CD4-positive, alpha-beta T cell treated with Interleukin-2 at 100 ng/mL for 4 hours (primary cell): ENCODE data around the gene FHOD1.

Source experiments
- DNase-seq: peaks from one replicate; pipeline ENCODE4 v3.0.0-alpha.2; 2020; ENCODE audit warnings: low spot score

Gene FHOD1

DNA sequence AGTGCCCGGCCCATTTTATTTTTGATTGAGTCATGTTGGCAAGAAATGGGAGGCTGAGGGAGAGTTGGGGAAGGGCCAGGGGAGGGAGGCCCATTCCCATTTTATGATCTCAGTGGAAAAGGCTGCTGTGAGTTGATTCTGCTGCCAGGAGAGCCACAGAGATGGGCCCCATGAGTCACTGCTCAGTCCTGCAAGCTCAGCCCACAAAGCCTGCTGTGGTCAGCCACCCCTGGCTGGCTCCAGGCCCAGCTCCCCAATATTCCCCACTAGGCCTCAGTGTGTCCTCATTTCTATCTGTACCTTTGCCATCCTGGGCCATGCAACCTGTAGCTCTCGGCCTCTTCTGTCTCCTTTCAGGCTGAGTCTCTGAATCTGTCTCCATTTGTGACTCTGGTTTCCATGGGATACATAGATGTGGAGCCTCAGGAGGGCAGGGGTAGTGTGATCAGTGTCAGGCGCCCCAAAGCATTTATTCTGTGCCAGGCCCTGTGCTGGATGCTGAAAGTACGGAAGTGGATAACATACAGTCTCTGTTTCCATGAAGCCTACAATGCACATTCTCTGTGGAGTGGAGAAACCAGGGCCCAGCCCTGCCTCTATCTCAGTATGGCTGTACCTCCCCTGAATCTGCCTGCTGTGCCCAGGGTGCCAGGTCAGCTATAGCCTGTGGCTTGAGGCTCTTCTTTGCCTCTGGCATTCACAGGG is 30.2 kb upstream of the FHOD1 start:
- no peak for DNase-seq

DNA sequence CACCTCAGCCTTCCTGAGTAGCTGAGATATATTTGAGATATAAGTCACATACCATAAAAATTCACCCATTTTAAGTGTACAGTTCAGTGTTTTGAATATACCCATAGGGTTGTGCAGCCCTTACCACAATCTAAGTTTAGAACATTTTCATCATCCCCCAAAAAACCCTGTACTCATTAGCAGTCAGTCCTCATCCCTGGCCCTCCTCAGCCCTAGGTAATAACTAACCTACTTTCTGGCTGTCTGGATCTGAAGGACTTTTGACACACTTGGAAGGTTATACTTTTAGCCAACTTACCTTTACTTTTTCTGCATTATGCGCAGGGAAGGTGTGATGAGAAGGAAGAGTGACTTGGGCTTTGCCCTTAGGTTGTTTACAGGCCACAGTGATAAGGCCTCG is 28.0 kb upstream of the FHOD1 start:
- DNase-seq: no peak

DNA sequence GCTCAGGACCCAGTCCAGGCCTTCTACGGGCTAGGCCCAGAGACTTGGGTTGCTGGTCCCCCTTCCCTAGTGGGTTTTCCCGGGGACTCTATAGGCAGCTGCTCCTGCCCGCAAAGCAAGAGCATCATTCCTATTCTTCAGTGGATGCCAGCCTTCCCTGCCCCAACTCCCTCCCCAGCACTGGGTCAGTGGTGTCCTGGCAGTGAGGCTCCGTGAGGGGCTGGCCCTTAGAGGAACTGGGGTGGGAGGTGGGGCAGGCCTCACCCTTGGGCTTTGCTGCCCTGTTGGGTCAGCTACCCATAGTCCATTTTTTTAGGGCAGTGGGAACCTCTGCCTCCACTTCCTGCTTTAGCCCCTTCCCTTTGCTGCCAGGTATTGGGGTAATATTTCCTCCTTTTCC is 24.2 kb upstream of the FHOD1 start:
- DNase-seq: no peak

DNA sequence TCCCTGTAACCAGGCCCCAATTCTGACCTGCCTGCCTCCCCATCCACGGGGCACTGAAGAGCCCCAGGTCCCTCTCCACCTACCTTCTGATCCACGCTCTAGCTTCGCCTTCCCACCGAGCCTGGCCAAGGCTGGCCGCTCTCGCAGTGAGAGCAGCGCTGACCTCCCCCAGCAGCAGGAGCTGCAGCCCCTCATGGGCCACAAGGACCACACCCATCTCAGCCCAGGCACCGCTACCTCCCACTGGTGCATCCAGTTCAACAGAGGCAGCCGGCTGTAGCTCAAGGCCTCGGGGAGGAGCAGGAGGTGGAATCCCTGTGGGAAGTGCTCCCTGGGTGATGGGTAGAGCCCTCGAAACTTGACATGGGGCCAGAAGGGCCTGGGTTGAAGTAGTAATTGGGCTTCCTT is 23.7 kb upstream of the FHOD1 start:
- DNase-seq: no peak

DNA sequence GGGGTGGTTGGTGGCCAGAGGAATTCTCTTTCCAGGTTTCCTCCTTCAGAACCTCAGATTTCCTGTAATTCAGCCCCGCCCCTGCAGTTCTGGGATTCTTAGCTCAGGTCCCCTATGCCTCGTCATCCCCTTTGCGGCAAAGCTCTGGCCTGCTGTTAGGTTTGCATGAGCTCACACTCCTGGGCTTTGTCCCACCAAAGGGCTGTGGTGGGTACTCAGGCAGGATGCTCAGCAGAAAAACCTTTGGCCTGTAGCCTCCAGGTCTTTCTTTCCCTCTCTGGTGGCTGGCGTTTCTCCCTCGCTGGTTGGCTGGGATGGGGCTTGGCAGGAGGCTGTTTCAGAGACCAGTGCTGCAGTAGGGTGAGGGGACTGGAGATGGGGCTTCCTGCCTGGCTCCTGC is 22.5 kb upstream of the FHOD1 start:
- no peak for DNase-seq

DNA sequence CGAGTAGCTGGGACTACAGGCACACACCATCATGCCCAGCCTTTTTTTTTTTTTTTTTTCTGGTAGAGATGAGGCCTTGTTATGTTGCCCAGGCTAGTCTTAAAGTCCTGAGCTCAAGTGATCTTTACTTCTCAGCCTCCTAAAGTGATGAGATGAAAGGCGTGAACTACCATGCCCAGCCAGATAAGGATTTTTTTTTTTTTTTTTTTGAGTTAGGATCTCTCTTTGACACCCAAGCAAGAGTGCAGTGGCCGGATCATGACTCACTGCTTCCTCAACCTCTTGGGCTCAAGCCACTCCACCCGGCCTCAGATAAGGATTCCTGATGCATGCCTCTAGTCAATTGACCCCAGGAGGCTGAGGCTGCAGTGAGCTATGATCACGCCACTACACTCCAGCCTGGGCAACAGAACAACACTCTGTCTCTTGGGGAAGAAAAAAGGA is 20.9 kb upstream of the FHOD1 start:
- no peak for DNase-seq

DNA sequence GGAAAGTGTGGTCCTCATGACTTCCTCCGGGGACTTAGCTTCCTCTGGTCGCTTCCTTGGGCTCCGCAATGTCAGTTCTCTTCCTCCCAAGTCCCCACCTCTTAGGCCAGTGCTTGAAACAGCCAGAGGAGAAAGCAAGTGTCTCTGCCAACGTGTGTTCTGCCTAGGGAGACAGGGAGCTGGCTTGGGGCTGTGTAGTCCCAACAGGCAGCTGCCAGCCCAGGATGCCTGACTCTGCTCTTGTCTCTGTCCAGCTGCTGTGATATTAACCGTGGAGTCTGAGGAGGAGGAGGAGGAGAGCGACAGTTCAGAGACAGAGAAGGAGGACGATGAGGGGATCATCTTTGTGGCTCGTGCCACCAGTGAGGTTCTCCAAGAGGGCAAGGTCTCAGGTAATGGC is 18.6 kb upstream of the FHOD1 start:
- DNase-seq: no peak

DNA sequence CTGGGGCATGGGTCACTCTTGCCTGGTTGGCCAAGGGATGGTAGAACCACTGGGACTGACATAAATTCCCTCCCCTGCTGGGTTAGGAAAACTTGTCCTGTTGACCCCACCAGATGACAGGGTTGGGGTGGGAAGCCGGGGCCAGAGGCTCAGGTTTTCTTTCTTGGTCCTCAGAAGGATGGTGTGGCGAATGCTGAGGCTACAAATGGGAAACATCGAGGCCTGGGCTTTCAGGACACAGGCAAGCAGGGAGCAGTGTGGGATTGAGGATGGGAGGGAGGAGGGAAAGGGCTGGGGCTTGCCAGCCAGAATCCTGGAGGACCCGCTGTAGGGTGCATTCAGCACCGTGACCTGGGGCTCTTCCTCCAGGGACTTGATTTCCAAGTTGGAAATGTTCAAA is 17.6 kb upstream of the FHOD1 start:
- no peak for DNase-seq

DNA sequence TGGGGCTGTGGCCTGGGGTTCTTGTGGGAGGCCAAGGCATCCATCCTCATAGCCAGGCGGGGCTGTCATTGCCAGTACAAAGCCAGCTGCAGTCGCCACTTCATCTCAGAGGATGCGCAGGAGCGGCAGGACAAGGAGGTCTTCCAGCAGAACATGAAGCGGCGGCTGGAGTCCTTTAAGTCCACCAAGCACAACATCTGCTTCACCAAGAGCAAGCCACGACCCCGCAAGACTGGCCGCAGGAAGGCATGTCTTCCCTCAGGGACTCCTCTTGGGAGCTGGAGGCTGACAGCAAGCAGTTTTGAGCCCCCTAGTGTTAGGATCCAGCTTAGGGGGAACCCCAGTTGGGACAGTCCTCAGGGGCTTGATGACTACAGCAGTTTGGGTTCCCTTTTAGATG is 17.0 kb upstream of the FHOD1 start:
- DNase-seq: no peak

DNA sequence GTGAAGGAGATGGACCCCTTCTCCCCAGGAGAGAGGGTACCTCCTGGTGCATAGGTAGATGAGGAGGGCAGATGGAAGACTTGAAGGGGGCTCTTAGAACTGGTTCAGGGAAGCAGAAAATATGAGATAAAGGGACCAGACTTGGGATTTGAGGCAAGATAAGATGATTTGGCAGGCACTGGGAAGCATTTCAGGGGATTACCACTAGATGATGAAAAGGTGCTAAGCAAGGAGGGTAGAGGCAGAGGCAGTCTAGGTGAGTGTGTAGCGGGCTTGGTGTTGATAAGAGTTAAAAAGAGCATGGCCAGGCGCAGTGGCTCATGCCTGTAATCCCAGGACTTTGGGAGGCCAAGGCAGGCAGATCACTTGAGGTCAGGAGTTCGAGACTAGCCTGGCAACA is 15.9 kb upstream of the FHOD1 start:
- no peak for DNase-seq

DNA sequence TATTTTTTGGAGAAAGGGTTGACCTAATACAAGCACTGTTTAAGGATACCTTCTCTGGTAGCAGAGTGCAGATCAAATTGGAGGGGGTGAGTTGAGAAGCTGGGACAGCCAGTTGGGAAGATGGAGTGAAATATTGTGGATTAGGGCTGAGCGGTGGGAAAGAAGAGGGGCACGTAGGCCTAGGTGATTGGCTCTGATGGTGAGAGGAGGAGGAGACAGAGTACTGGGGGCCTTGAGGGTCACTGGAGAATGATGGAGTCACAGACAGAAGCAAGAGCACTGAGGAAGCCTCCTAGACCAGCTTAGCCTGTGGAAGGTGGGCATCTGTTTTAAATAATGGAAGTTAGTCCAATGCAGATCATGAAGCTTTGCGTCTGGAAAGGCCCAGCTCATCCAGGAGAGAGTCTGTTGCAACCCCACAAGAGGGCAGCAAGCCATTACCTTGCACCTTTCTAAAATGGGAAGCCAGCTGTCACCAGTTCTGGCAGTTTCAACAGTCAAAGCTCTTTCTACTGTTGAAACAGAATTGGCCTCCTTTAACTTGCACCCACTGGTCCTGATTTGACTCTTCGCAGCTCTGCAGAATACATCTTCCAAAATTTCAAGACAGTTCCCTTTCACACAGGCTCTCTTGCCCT is 13.3 kb upstream of the FHOD1 start:
- peak; percentile 18 for DNase-seq

DNA sequence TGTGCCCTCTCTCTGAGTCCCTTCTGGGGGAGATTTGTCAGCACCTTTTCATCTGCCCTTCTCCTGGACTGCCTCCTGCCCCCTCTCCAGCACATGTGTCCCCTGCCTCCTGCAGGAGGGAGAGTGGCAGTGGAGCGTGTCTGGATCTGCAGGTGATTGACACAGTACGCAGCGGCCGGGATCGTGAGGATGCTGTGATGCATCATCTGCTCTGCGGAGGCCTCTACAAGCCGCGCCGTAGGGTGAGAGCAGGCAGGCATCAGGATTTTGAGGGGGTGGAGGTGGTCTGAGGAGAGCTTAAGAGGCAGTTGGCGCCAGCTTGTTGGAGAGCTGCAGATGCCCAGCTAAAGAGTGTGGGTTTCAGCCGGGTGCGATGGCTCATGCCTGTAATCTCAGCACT is 12.4 kb upstream of the FHOD1 start:
- no peak for DNase-seq

DNA sequence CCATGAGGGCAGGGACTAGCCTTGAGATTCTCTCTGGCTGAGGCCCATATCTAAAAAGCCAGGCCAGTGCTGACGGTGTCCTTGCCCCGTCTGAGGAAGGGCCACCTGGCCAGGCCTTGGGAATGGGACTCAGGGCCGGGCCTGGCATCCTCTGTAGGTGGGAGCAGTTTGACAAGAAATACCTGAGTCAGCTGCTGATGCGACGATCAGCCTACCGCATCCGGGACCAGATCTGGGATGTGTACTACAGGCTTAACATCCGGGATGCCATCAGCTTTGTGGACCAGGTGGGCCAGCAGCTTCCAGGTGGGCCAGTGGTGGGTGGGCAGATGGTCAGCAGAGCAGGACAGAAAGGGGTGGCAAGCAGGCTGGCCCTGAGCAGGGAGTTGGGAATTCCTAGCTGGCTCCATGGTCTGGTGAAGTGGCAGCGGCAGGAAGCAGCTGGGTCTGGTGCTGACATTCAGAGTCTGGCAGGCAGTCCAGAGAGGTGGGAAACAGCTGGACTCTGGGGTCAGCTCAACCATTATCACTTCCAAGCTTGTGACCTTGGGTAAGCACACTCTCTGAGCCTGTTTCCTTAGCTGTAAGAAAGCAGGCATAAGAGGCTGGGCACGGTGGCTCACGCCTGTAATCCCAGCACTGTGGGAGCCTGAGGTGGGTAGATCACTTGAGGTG is 11.0 kb upstream of the FHOD1 start:
- DNase-seq: no peak

DNA sequence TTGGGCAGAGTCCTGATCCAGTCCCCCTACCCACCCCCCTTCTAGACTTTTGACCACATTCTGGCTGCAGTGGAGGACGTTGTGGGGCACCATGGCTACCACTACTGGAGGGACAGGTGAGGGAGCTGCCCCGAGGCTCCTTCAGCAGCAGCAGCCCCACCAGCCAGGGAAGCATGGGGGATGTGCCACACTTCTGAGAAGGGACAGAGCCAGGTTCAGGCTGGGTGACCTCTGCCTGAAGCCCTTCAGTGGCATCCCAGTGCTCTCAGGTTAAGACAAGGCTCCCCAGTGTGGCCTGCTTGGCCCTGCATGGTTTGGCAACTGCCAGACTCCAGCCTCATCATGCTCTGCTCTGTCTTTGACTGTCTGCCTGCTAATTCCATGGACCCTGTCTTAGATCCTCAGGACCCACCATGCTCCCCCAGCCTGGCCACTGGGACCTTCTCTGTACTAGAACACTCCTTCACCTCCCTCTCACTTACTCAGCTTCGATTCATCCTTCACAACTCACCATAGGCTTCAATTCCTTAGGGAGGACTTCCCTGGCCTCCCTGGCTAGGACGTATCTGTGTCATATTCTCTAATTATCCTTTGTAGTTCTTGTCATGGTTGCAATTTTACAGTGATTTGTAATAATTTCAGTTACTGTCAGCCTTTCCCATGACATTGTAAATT is 10.3 kb upstream of the FHOD1 start:
- no peak for DNase-seq

DNA sequence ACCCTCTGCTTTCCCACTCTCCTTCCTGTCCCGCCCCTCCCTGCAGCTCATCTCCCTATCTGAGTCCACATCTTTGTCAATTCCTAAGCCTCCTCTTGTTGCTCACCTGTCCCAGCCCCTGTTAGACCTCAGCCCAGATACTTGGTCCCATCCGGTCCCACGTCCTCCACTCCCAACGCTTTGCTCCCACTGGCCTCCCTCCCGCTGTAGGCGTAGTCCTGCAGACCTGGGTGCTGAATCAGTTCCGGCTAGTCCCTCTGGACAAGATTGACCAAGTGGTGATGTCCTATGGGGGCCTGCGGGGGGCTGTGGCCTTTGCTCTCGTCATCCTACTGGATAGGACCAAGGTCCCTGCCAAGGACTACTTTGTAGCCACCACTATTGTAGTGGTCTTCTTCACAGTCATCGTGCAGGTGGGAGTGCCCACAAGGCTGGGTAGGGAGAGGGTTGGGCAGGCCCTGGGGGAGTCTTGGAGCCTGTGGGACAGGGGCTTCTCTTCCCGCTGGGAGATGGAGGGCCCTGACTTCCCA is 9.5 kb upstream of the FHOD1 start:
- DNase-seq: no peak

DNA sequence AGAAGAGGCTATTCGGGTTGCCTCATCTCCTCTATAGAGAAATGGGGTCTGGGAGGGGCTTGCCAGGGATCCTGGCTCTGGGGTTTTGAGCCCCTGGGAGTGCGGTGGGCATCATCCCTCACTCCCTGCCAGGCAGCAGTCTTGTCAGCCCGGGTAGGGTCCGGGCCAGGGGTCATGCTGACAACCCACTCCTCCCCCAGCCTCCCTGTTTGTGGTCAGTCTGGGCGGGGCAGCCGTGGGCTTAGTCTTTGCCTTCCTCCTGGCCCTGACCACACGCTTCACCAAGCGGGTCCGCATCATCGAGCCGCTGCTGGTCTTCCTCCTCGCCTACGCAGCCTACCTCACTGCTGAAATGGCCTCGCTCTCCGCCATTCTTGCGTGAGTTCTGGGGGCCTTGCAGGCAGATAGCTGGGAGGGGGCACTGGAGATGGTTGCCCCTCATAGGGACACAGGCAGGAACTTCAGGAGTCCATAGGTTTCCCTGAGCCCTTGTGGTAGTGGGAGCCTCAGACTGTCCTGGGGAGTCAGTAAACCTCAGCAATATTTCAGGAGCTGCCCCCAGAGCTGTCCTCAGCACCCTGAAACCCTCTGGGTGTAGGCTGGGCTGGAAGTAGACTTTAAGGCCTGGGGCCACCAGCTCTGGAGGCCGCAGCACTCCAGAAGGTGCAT is 8.4 kb upstream of the FHOD1 start:
- DNase-seq: no peak

DNA sequence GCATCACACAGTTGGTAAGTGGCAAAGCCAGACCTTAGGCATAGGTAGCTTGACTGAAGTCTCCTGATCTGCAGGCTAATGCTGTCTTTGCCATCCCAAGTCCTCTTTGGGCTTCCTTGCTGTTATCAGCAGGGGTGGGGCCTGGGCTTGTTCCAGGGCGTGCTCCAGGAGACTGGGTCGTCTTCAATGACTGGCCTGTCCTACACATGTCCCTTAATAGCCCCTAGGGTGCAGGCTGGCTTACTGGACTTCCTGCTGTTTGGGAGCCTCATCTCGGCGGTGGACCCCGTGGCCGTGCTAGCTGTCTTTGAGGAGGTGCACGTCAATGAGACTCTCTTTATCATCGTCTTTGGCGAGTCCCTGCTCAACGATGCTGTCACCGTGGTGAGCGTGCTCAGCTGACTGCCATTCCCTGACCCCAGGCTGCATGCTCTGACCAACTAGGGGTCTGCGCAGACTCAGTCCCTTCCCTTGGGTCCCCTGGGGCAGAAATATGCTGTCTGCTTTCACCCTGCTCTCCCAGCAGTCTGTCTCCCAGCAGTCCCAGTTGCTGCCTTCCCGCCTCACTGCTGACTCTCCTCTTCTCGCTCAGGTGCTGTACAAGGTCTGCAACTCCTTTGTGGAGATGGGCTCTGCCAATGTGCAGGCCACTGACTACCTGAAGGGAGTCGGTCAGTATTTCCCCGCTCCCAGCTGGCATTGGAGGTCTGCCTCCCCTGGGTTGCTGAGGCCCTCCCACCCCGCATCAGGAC is 7.7 kb upstream of the FHOD1 start:
- DNase-seq: no peak

DNA sequence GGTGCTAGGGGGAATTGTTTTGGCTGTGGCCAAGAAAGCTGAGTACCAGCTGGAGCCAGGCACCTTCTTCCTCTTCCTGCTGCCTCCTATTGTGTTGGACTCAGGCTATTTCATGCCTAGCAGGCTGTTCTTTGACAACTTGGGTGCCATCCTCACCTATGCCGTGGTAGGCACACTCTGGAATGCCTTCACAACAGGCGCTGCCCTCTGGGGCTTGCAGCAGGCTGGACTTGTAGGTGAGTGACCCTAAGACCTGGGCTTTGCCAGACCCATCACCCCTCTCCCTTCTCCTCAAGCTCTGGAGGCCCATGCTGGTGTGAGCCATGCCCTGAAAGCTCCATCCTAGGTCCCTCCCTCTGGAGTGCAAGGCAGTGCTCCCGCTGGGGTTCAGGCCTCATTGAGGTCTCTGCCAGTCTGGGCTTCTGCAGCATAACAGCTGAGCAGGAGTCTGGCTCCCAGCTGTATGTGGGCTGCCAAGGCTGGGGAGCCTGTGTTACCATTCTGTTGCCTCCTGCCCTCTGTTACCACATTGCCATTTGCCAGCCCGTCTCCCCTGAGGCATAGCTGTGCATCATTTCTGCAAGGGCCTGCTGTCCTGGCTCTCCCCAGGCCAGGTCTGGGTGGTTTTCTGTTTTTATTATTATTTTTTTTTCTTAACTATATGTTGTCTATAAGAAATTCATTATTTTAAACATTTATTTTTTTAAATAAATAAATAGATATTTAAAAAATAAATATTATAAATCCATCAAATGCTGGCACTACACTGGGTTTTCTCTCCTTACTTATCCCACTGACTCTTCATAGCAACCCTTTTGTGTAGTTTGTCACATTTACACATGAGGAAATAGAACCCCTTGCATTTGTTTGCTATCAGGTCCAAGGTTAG is 5.6 kb upstream of the FHOD1 start:
- DNase-seq: no peak

DNA sequence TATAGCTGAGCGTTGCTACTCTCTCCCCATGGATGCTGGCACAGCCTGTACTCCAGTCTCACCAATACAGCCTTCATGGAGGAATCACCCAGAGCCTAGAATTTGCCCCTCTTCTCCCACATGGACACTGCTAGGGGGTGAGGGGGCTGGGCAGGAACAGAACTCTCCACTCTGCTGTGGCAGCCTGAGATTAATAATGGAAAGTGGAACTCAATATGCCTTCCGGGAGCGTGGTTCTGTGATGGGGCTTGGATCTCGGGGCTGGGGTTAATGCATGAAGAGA is 2.7 kb upstream of the FHOD1 start:
- no peak for DNase-seq

DNA sequence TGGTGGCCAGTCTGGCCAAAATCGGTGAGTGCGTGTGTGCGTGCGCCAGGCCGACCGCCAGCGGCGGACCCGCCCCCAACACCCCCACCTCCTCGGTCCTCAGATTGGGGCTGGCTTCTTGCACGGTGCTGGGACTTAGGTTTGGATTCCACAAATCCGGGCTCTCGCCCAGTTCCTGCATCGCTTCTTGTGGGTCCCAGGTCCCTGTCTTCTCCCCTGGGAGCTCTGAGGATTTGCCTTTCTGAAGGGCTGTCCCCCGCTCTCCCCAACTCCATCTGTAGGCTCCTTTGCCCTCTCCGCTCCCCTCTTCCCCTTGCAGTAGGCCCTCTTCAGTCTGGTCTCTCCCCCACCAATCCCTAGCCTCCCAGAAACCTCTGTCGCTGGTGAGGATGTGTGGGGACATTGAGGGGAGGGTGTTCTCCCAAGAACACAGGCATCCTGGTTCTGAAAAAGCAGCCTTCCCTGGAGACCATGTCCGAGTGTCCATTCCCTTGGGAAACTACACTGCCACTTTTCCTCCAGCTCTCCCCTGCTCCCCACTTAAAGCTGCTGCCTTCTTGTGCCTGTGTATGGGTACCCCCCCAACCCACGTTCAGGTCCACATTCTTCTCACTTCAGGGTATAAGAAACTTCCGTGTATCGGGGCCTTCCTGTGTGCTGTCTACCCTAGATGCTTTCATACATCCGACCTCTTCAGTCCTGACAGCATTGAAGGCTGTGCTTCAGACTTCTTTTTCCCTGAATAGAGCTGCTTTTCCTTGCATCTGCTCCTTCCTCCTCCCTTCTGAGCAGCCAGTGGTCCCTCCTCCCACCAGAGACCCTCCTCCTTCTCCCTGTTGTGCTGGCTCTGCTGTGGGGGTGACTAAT is 2.1 kb upstream of the FHOD1 start:
- no peak for DNase-seq
